Endothelial cell of umbilical vein (primary cell): ENCODE results near the gene GTF2H4. TPM values are rescaled to one million over a fixed set of nuclear protein-coding genes. Genes with fewer than 3 reads are reported as not detected.
"Not testable (repeated sequence)": the region's sequence is repeated elsewhere in the genome, so short reads cannot be mapped to it uniquely, and the experiment has no call there.

ENCODE experiments used
- Bru-seq: library from RNA; stranded (reverse); fragments of 400-500 nt; gene quantifications from one replicate; lab custom pipeline; 2021; lab: Mats Ljungman, UMichigan
- BruChase-seq, 2 experiments: library from RNA; stranded (reverse); fragments of 400-500 nt; gene quantifications; one replicate each; lab custom pipeline; 2021; lab: Mats Ljungman, UMichigan
- BruUV-seq: library from RNA; stranded (reverse); fragments of 400-500 nt; replicated peaks from 2 replicates; lab custom pipeline; 2021; lab: Mats Ljungman, UMichigan
- CTCF ChIA-PET: fragments of 300-600, 350-600 bp; sonication (Branson Sonifier 250); formaldehyde crosslinking; loops from one replicate; lab custom pipeline; 2021; ENCODE audit warnings: antibody characterized with exemption, inconsistent platforms; lab: Charles Lee
- POLR2A ChIA-PET: fragments of 300-600, 350-600 bp; sonication (Branson Sonifier 250); formaldehyde crosslinking; loops from one replicate; lab custom pipeline; 2021; ENCODE audit warnings: antibody characterized with exemption, inconsistent platforms; lab: Charles Lee
- DNase-seq: peaks from one replicate; pipeline ENCODE4 v3.0.0-alpha.2; 2011; ENCODE audit warnings: low read depth, low spot score
- FAIRE-seq: peaks from 2 replicates; lab custom pipeline; 2011; peaks lifted over from hg19 to GRCh38; lab: Jason Lieb, UNC
- H2AFZ ChIP-seq: 2 replicates; pipeline ENCODE4 v1.6.0; 2012; ENCODE audit warnings: low read depth, low read length, control low read depth, inconsistent platforms
- H3K27ac ChIP-seq: 2 replicates; pipeline ENCODE4 v1.5.1; 2011; ENCODE audit warnings: low read depth, mild to moderate bottlenecking, control low read depth, low read length, moderate library complexity; ENCODE audit not compliant: insufficient read depth
- H3K27me3 ChIP-seq, 2 experiments: 2 replicates each; pipeline versions ENCODE4 v1.6.0 to v1.6.1; 2011; ENCODE audit warnings: low read length in 2 of 2, mixed read lengths in 1 of 2; ENCODE audit not compliant: control insufficient read depth in 2 of 2, insufficient read depth in 2 of 2
- H3K36me3 ChIP-seq, 2 experiments: 2 replicates in 1 of 2; 3 replicates in 1 of 2; pipeline ENCODE4 v1.5.1; 2011; ENCODE audit warnings: low read length in 2 of 2, mild to moderate bottlenecking in 1 of 2, moderate library complexity in 1 of 2; ENCODE audit not compliant: control insufficient read depth in 2 of 2, insufficient read depth in 2 of 2; ENCODE audit errors: extremely low read depth in 1 of 2
- H3K4me1 ChIP-seq: 3 replicates; pipeline ENCODE4 v1.5.1; 2011; ENCODE audit warnings: mild to moderate bottlenecking, low read length; ENCODE audit not compliant: control insufficient read depth, insufficient read depth; ENCODE audit errors: extremely low read depth
- H3K4me2 ChIP-seq: 2 replicates; pipeline ENCODE4 v1.6.1; 2011; ENCODE audit warnings: low read length, control low read depth, mixed read lengths; ENCODE audit not compliant: insufficient read depth
- H3K4me3 ChIP-seq, 3 experiments: fragments of 200-600 bp in 1 of 3; sonication (generic), shearing (Covaris generic) in 1 of 3; replicated peaks in 1 of 3; 2 replicates each; pipeline ENCODE4 v1.5.1; 2011 to 2016; ENCODE audit warnings: control low read depth in 3 of 3, low read length in 3 of 3, mild to moderate bottlenecking in 2 of 3, inconsistent platforms in 1 of 3, low read depth in 1 of 3, moderate library complexity in 1 of 3; ENCODE audit not compliant: insufficient read depth in 1 of 3
- H3K79me2 ChIP-seq: 2 replicates; pipeline ENCODE4 v1.6.0; 2012; ENCODE audit warnings: low read length, inconsistent platforms; ENCODE audit not compliant: control insufficient read depth, insufficient read depth
- H3K9ac ChIP-seq: replicated peaks from 2 replicates; pipeline ENCODE3; 2011; ENCODE audit warnings: low read length, control low read depth; ENCODE audit not compliant: insufficient read depth; ENCODE audit errors: extremely low read depth
- H3K9me1 ChIP-seq: replicated peaks from 3 replicates; pipeline ENCODE4 v1.6.0; 2011; ENCODE audit warnings: mild to moderate bottlenecking, low read length; ENCODE audit not compliant: control insufficient read depth, insufficient read depth; ENCODE audit errors: extremely low read depth
- H3K9me3 ChIP-seq: replicated peaks from 2 replicates; pipeline ENCODE4 v1.5.1; 2012; ENCODE audit warnings: low read length, inconsistent platforms; ENCODE audit not compliant: control insufficient read depth, insufficient read depth
- H4K20me1 ChIP-seq: replicated peaks from 2 replicates; pipeline ENCODE3; 2011; ENCODE audit warnings: mild to moderate bottlenecking, low read length; ENCODE audit not compliant: control insufficient read depth, insufficient read depth; ENCODE audit errors: extremely low read depth
- EZH2 ChIP-seq: IDR thresholded peaks from 2 replicates; pipeline ENCODE4 v1.6.1; 2012; ENCODE audit warnings: borderline replicate concordance, low read depth, mild to moderate bottlenecking, moderate library complexity, low read length, inconsistent platforms; ENCODE audit not compliant: severe bottlenecking
- GATA2 ChIP-seq: IDR thresholded peaks from 2 replicates; pipeline ENCODE4 v1.7.0; 2011; ENCODE audit warnings: low read depth, mild to moderate bottlenecking, moderate library complexity, mixed read lengths, low read length; ENCODE audit not compliant: insufficient read length, insufficient read depth
- JUN ChIP-seq: IDR thresholded peaks from 2 replicates; pipeline ENCODE4 v1.6.1; 2011; ENCODE audit warnings: borderline replicate concordance, low read depth; ENCODE audit not compliant: insufficient read length, insufficient read depth
- MYC ChIP-seq: IDR thresholded peaks from one replicate; pipeline ENCODE4 v1.6.1; 2011; ENCODE audit warnings: mild to moderate bottlenecking, low read depth, low read length
- POLR2AphosphoS5 ChIP-seq: IDR thresholded peaks from 2 replicates; pipeline ENCODE4 v1.6.1; 2012; ENCODE audit warnings: low read depth, mild to moderate bottlenecking, control low read depth, low read length, moderate library complexity; ENCODE audit not compliant: insufficient read depth
- dilution Hi-C: fragments of 300-500 bp; cut with MboI; formaldehyde crosslinking; loops from one replicate; pipeline ENCODE4 v1.15.0; 2019; ENCODE audit warnings: low sequenced_read_pairs; ENCODE audit not compliant: extremely low pct_ligation_motif_present
- intact Hi-C: fragments of 100-400 bp; cut with micrococcal nuclease; formaldehyde crosslinking; loops from one replicate; pipeline ENCODE4 v1.10.0; 2022
- long read RNA-seq: library from polyadenylated mRNA; stranded (forward); transcript quantifications from one replicate; pipeline ENCODE4 v2.0.0, GENCODE V29; 2021
- polyA minus RNA-seq, 3 experiments: library from RNA; depleted of rRNA, polyadenylated mRNA; stranded (reverse); fragments of >200 nt; gene quantifications; 1 replicate in 1 of 3; 2 replicates in 2 of 3; pipeline ENCODE4 v1.2.3, GENCODE V29; 2011
- polyA plus RNA-seq, 4 experiments: library from polyadenylated mRNA; depleted of rRNA in 3 of 4; stranded (reverse) in 3 of 4; unstranded in 1 of 4; fragments of >200 nt; gene quantifications; 2 replicates each; pipeline versions ENCODE4 v1.2.1 to v1.2.3, GENCODE V29; 2011 to 2012; ENCODE audit warnings: missing spikeins in 1 of 4
- total RNA-seq: library from RNA; stranded (reverse); gene quantifications from 2 replicates; pipeline ENCODE4 v1.2.3, GENCODE V29; 2021

Gene GTF2H4
- total RNA-seq (51.0 and 52.6 TPM in 2 replicates), polyA plus RNA-seq (40.5 and 40.8 TPM in 2 replicates), polyA minus RNA-seq (43.1 and 55.4 TPM in 2 replicates), Bru-seq, nascent RNA (percentile 63 among the genes with signal in this experiment), BruChase-seq, experiment 1, labeled RNA remaining after a 6-hour chase (percentile 93 among the genes with signal in this experiment), BruChase-seq, experiment 2, labeled RNA remaining after a 2-hour chase (percentile 81 among the genes with signal in this experiment)
- polyA plus RNA-seq (2011; cell fraction: cytosol; rRNA removed): 32.2 and 35.5 TPM in 2 replicates
- polyA plus RNA-seq (2011; cell fraction: nucleus; rRNA removed): 184 and 233 TPM in 2 replicates
- polyA plus RNA-seq (2012): 30.4 and 34.4 TPM in 2 replicates
- 9.6 TPM for polyA minus RNA-seq (2011; cell fraction: cytosol; rRNA and poly(A)+ RNA removed)
- polyA minus RNA-seq (2011; cell fraction: nucleus; rRNA and poly(A)+ RNA removed): 29.4 and 32.4 TPM in 2 replicates
- long read RNA-seq, partial matches to known transcripts: 0 of 1 reads
- long read RNA-seq, other reads (novel, unspliced or antisense): 1 of 1 reads

DNA sequence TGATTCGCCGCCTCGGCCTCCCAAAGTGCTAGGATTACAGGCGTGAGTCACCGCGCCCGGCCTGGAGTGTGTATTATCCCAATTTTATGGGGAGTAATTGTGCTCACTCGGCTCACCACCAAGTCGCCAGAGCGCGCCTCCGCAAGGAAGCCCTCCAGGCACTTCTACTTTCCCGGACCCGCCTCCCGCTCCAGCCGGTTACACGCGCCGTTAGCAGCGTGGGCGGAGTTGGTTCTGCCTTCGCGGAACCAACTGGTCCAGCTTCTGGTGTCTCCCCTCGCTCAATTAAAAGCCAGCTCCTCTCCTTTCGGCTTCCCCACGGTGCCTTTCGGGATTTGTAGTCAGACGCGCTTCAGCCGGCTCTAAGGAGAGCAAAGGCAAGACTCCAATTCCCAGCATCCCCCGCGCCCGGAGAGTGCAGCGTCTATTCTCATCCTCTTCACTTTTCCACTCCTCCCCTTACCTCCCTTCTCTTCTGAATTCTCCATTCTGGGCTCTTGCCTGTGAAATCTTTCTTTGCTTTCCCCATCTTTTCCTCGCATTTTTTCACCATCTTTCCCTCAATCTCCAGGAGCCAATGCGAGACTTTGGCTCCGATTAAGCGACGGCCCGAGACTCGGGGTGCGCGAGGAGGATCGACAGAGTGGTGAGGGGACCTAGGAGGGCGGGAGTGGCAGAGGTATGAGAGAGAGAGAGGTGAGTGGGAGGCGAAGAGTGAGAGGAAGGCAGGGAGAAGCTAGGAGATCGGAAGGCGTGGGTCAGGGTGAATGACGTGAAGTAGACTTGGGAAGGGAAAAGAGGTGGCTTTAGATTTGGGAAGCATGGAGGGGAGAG is at the start of gene GTF2H4:
GTF2H4 (plus strand) TSS at position 450 of the 834 bp plus-strand sequence.
- peaks cover 7 to 25% of the 10 kb centered on the region in 2 experiments for H3K36me3 ChIP-seq
- H3K9me3 ChIP-seq: no peaks in the 10 kb centered on the region
- dilution Hi-C loops: no loop called here
- POLR2A ChIA-PET: interaction anchor here (0.6 kb wide), 1 partner anchor 210 kb away, joined by 4 read pairs; no protein-coding TSS in a partner anchor
- H3K9me1 ChIP-seq: no peaks in the 10 kb centered on the region
- H3K79me2 ChIP-seq: peaks cover 14% of the 10 kb centered on the region
- peak within 1 kb of the TSS; percentile 94 to 96 (median 94) for H3K4me3 ChIP-seq
- BruUV-seq: TSS peak; percentile 19
- H3K4me1 ChIP-seq: peaks cover 9% of the 10 kb centered on the region
- peak; percentile 59 for TF ChIP-seq POLR2AphosphoS5
- no peak for TF ChIP-seq JUN
- no peak for TF ChIP-seq GATA2
- peak; percentile 48 for TF ChIP-seq MYC
- TF ChIP-seq EZH2: no peak
- H3K4me2 ChIP-seq: peak within 1 kb of the TSS; percentile 86
- H2AFZ ChIP-seq: peak within 1 kb of the TSS; percentile 91
- FAIRE-seq: peak; percentile 99
- H4K20me1 ChIP-seq: no peaks in the 10 kb centered on the region
- H3K27me3 ChIP-seq: no peaks in the 10 kb centered on the region
- CTCF ChIA-PET: interaction anchor here (0.6 to 4.5 kb wide), 10 partner anchors 9 to 207 kb away, joined by 3 to 18 read pairs (median 4); partner anchors contain the start of gene PSORS1C1
- peak; percentile 99 for DNase-seq
- intact Hi-C loops: no loop called here
- peak within 1 kb of the TSS; percentile 69 for H3K9ac ChIP-seq
- peak within 1 kb of the TSS; percentile 7 for H3K27ac ChIP-seq

DNA sequence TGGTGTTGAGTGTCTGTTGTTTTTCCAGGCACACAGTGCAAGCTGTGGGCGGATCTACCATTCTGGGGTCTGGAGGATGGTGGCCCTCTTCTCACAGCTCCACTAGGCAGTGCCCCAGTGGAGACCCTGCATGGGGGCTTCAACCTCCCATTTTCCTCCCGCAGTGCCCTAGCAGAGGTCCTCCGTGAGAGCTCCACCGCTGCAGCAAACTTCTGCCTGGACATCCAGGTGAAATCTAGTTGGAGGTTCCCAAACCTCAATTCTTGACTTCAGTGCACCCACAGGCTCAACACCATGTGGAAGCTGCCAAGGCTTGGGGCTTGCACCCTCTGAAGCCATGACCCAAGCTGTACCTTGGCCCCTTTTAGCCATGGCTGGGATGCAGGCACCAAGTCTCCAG is 48.3 kb upstream of the GTF2H4 start:
- H3K79me2 ChIP-seq, DNase-seq, H3K9ac ChIP-seq, POLR2A ChIA-PET, H3K4me2 ChIP-seq, H3K4me1 ChIP-seq, H3K9me3 ChIP-seq, FAIRE-seq, BruUV-seq, H3K4me3 ChIP-seq, H3K36me3 ChIP-seq, dilution Hi-C loops, intact Hi-C loops, H3K27ac ChIP-seq, H4K20me1 ChIP-seq, H2AFZ ChIP-seq, H3K9me1 ChIP-seq: not testable (repeated sequence)
- H3K27me3 ChIP-seq: peaks cover 11 to 15% of the 10 kb centered on the region in 2 experiments
- CTCF ChIA-PET: interaction anchor here (1.9 kb wide), 1 partner anchor 228 kb away, joined by 6 read pairs; no protein-coding TSS in a partner anchor
